B cell (primary cell): ENCODE results near the gene SLC4A4.

Experiments
- CTCF ChIP-seq: fragments of 200-600 bp; IDR thresholded peaks from one replicate; pipeline ENCODE4 v1.8.0; 2022; ENCODE audit warnings: antibody characterized with exemption, mild to moderate bottlenecking
- EZH2 ChIP-seq: IDR thresholded peaks from 2 replicates; pipeline ENCODE4 v1.6.1; 2012; ENCODE audit warnings: borderline replicate concordance, low read depth, mild to moderate bottlenecking, moderate library complexity, low read length; ENCODE audit not compliant: insufficient read depth, poor library complexity, severe bottlenecking

DNA sequence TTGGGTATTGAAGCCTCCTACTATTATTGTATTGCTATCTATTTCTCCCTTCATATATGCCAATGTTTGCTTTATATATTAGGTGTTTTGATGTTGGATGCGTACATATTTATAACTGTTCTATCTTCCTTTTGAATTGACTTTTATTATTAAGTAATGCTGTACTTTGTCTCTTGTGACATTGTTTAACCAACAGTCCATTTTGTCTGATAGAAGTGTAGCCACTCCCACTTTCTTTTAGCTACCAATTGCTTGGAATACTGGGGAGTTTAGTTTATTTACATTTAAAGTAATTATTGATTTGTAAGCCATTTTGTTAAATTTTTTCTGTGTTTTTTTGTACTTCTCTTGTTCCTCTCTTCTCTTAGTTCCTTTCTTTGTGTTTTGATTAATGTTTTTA, 249.2 kb downstream of the SLC4A4 start:
- TF ChIP-seq CTCF (no peak), EZH2 (no peak)
